ENCODE measurements around the gene DUOX1. TPM values are rescaled to one million over a fixed set of nuclear protein-coding genes. Genes with fewer than 3 reads are reported as not detected.

DUOX1 gene
- total and polyA plus RNA-seq, 2 donors (not counting 3 experiments of a cell fraction or from before 2014, with no cell fraction given) = not detected

GRCh38 chr15:45112143-45112590 is 17.6 kb upstream of the DUOX1 start:
- intact Hi-C loops (cut with micrococcal nuclease) = no loop called here
- no peak for FAIRE-seq

More at GRCh38 chr15:45112143-45112590, 17.6 kb upstream of the DUOX1 start:
- BruUV-seq (replicated peaks) = no TSS peak
- H3K9ac ChIP-seq (replicated peaks; ENCODE audit: extremely low read depth, insufficient read depth, low read length) = no peak overlapping the region
- ChIA-PET POLR2A (no interaction called here), CTCF (interaction anchor here (1.6 kb wide), 1 partner anchor 15 kb away, joined by 7 read pairs; no protein-coding TSS in a partner anchor)
- H3K79me2 ChIP-seq (ENCODE audit: control insufficient read depth, insufficient read depth, low read length) = no peaks in the 10 kb centered on the region
- dilution Hi-C loops (cut with MboI; ENCODE audit: extremely low pct_ligation_motif_present, low sequenced_read_pairs) = no loop called here
- H3K4me3 ChIP-seq (replicated peaks in 1 of 3; ENCODE audit: insufficient read depth in 1 of 3, low read depth in 1 of 3, low read length in 3 of 3) = no peak overlapping the region
- DNase-seq (ENCODE audit: low read depth, low spot score) = no peak
- peaks cover 73 to 81% of the 10 kb centered on the region in 2 experiments for H3K27me3 ChIP-seq (ENCODE audit: control insufficient read depth in 2 of 2, insufficient read depth in 2 of 2, low read length in 2 of 2)
- H3K9me1 ChIP-seq (replicated peaks; ENCODE audit: control insufficient read depth, extremely low read depth, insufficient read depth, low read length) = no peaks in the 10 kb centered on the region
- H3K4me2 ChIP-seq (ENCODE audit: insufficient read depth, low read length) = no peak overlapping the region
- no peaks in the 10 kb centered on the region for H3K9me3 ChIP-seq (replicated peaks; ENCODE audit: control insufficient read depth, insufficient read depth, low read length)
- no peak overlapping the region for H3K27ac ChIP-seq (ENCODE audit: insufficient read depth, low read depth, low read length)
- no peaks in the 10 kb centered on the region for H3K4me1 ChIP-seq (ENCODE audit: control insufficient read depth, extremely low read depth, insufficient read depth, low read length)
- H2AFZ ChIP-seq (ENCODE audit: low read depth, low read length) = no peak overlapping the region
- no peaks in the 10 kb centered on the region for H4K20me1 ChIP-seq (replicated peaks; ENCODE audit: control insufficient read depth, extremely low read depth, insufficient read depth, low read length)
- no peaks in the 10 kb centered on the region for H3K36me3 ChIP-seq (ENCODE audit: control insufficient read depth in 2 of 2, extremely low read depth in 1 of 2, insufficient read depth in 2 of 2, low read length in 2 of 2)
- no peak for TF ChIP-seq GATA2 (IDR thresholded peaks at IDR 0.05; ENCODE audit: insufficient read depth, insufficient read length, low read depth, low read length)
- no peak for TF ChIP-seq POLR2AphosphoS5 (IDR thresholded peaks at IDR 0.05; ENCODE audit: insufficient read depth, low read depth, low read length)
- no peak for TF ChIP-seq MAX (IDR thresholded peaks at IDR 0.05; ENCODE audit: insufficient read depth, insufficient read length)
- no peak for TF ChIP-seq POLR2A (IDR thresholded peaks at IDR 0.05; ENCODE audit: low read depth, low read length)
- no peak for TF ChIP-seq CTCF (IDR thresholded peaks at IDR 0.05; ENCODE audit: extremely low read depth in 1 of 2, insufficient read depth in 1 of 2, low read depth in 1 of 2, low read length in 2 of 2)
- TF ChIP-seq FOS (IDR thresholded peaks at IDR 0.05; ENCODE audit: borderline replicate concordance, insufficient read depth, low read length) = no peak
- TF ChIP-seq MYC (IDR thresholded peaks at IDR 0.05; ENCODE audit: low read depth, low read length) = no peak
- TF ChIP-seq EZH2 (IDR thresholded peaks at IDR 0.05; ENCODE audit: borderline replicate concordance, low read depth, low read length, severe bottlenecking) = no peak
- no peak for TF ChIP-seq JUN (IDR thresholded peaks at IDR 0.05; ENCODE audit: borderline replicate concordance, insufficient read depth, insufficient read length, low read depth)
